ENCODE results near the gene APEH. TPM values are rescaled to one million over a fixed set of nuclear protein-coding genes. Genes with fewer than 3 reads are reported as not detected.

The APEH gene
- polyA plus RNA-seq, 2 of the 4 experiments (the other 2 are of a cell fraction): 60.8 to 64.9 TPM

DNA sequence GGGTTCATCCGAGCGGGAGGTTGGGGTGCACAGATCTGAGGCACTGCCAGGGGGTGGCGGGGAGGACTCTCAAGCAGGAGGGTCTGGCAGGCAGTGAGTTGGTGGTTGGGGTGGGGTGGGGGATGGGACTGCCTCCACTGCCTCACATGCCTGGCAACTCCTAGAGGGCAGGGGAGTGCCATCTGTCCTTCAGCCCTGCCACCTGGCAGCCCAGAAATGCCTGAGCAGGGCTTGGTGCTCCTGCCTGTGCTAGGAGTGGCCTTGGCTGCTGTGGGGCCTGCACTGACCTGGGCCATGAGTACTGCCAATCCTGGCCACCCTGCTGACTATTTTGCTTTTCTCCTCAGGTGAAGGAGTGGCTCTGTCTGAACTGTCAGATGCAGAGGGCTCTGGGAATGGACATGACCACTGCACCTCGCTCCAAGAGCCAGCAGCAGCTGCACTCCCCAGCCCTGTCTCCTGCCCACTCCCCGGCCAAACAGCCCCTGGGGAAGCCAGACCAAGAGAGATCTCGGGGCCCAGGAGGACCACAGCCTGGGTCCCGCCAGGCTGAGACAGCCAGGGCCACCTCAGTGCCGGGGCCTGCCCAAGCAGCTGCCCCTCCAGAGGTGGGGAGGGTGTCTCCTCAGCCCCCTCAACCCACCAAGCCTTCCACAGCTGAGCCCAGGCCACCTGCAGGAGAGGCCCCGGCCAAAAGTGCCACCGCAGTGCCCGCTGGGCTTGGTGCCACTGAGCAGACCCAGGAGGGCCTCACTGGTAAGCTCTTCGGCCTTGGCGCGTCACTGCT is 32.0 kb upstream of the APEH start:
- FAIRE-seq (no peak), ATAC-seq (no peak), DNase-seq (ENCODE audit: low read depth in 1 of 2, low spot score in 1 of 2) (no peak)
- Histone ChIP-seq H3K4me2 (no peak overlapping the region), H3K4me3 (no peak overlapping the region), H3K27ac (no peak overlapping the region), H3K4me1 (peaks cover 10% of the 10 kb centered on the region; the same call in 2 of the 3 replicates), H3K9me3 (no peaks in the 10 kb centered on the region)
- WGBS (ENCODE audit: missing lambda C conversion rate): 79% methylated on average over 6 of the region's 14 CpGs
- ChIA-PET POLR2A (no interaction called here), CTCF (interaction anchor here (1.3 kb wide), 1 partner anchor 30 kb away, joined by 5 read pairs; no protein-coding TSS in a partner anchor)
- no peak for TF ChIP-seq ELK1 (IDR thresholded peaks at IDR 0.05; ENCODE audit: low read depth, low read length)
- TF ChIP-seq FOSB (CRISPR knock-in tag; IDR thresholded peaks at IDR 0.05): no peak
- TF ChIP-seq HOXB5 (CRISPR knock-in tag; IDR thresholded peaks at IDR 0.05): no peak
- no peak for TF ChIP-seq FOSL2 (IDR thresholded peaks at IDR 0.05)
- no peak for TF ChIP-seq FOSL2 (CRISPR knock-in tag; IDR thresholded peaks at IDR 0.05)
- TF ChIP-seq EHF (CRISPR knock-in tag; IDR thresholded peaks at IDR 0.05): no peak
- TF ChIP-seq RCOR1 (IDR thresholded peaks at IDR 0.05; ENCODE audit: low read depth, low read length): no peak
- no peak for TF ChIP-seq BCL3 (IDR thresholded peaks at IDR 0.05)
- TF ChIP-seq POLR2AphosphoS2 (conservative IDR thresholded peaks at IDR 0.05; ENCODE audit: low read length): no peak

DNA sequence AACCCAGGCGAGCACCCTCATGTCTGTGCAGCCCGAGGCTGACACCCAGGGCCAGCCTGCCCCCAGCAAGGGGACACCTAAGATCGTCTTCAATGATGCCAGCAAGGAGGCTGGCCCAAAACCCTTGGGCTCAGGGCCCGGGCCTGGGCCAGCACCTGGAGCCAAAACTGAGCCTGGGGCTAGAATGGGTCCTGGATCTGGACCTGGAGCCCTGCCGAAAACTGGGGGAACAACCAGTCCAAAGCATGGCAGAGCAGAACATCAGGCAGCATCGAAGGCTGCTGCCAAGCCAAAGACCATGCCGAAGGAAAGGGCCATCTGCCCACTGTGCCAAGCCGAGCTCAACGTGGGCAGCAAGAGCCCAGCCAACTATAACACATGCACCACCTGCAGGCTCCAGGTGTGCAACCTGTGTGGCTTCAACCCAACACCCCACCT is 31.4 kb upstream of the APEH start:
- no peak for FAIRE-seq
- no peaks in the 10 kb centered on the region for H3K9me3 ChIP-seq
- H3K4me1 ChIP-seq: peaks cover 10% of the 10 kb centered on the region; the same call in 2 of the 3 replicates
- H3K4me2 ChIP-seq: no peak overlapping the region
- H3K27ac ChIP-seq: no peak overlapping the region
- CTCF ChIA-PET: interaction anchor here (1.3 kb wide), 1 partner anchor 29 kb away, joined by 5 read pairs; no protein-coding TSS in a partner anchor
- no peak for DNase-seq (ENCODE audit: low read depth in 1 of 2, low spot score in 1 of 2)
- POLR2A ChIA-PET: no interaction called here
- WGBS (ENCODE audit: missing lambda C conversion rate): 60% methylated on average over 1 of the region's 9 CpGs
- ATAC-seq: no peak
- TF ChIP-seq CBX8 (IDR thresholded peaks at IDR 0.05): no peak
- no peak for TF ChIP-seq GATA3 (IDR thresholded peaks at IDR 0.05; ENCODE audit: borderline replicate concordance)
- TF ChIP-seq RNF2 (IDR thresholded peaks at IDR 0.05; ENCODE audit: borderline replicate concordance, low read depth): no peak
- no peak overlapping the region for H3K4me3 ChIP-seq

DNA sequence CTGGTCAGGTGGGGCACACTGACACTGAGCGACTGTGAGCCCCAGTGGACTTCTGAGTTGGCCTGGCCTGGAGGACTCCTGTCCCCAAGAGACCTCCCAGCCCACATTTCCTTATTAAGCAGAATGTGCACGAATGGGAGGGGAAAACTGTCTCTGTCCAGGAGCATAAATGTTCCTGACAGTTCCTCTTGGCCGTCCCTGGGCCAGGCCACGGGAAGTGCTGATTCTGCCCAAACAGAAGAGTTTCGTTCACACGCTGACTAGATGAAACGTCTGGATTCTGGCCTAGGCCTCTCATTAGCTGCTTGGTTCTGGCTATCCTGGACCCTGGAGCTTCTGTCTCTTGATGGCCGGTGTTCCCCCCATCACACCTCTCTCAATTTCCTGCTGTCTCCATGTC is 29.5 kb upstream of the APEH start:
- ChIA-PET POLR2A (no interaction called here), CTCF (interaction anchor here (1.8 kb wide), 1 partner anchor 106 kb away, joined by 8 read pairs; no protein-coding TSS in a partner anchor)
- H3K4me1 ChIP-seq: no peaks in the 10 kb centered on the region
- 66% methylated on average over 7 of the region's 8 CpGs for WGBS (ENCODE audit: missing lambda C conversion rate)
- ATAC-seq: no peak
- DNase-seq (ENCODE audit: low read depth in 1 of 2, low spot score in 1 of 2): no peak
- no peaks in the 10 kb centered on the region for H3K9me3 ChIP-seq
- TF ChIP-seq RFX5 (IDR thresholded peaks at IDR 0.05): no peak
- no peak overlapping the region for H3K27ac ChIP-seq
- H3K4me2 ChIP-seq: no peak overlapping the region
- FAIRE-seq: no peak
- no peak overlapping the region for H3K4me3 ChIP-seq

GRCh38 chr3:49646236-49646635 is 27.9 kb upstream of the APEH start:
- no peak overlapping the region for H3K27ac ChIP-seq
- CTCF ChIA-PET: interaction anchor here (2.3 kb wide), 1 partner anchor 107 kb away, joined by 6 read pairs; no protein-coding TSS in a partner anchor
- TF ChIP-seq POLR2AphosphoS2 (conservative IDR thresholded peaks at IDR 0.05; ENCODE audit: low read length) (no peak), CTCF (IDR thresholded peaks at IDR 0.05) (no peak), RARB (CRISPR knock-in tag; IDR thresholded peaks at IDR 0.05) (no peak), CBX8 (IDR thresholded peaks at IDR 0.05) (no peak), NPAS2 (CRISPR knock-in tag; IDR thresholded peaks at IDR 0.05; ENCODE audit: borderline replicate concordance) (no peak), RFX5 (IDR thresholded peaks at IDR 0.05) (no peak), EHMT2 (IDR thresholded peaks at IDR 0.05; ENCODE audit: low read depth) (no peak), ZFP36 (IDR thresholded peaks at IDR 0.05; ENCODE audit: borderline replicate concordance, partially characterized antibody) (no peak), ESRRA (IDR thresholded peaks at IDR 0.05; ENCODE audit: borderline replicate concordance, low read length) (no peak), EP300 (IDR thresholded peaks at IDR 0.05) (no peak), ZC3H11A (IDR thresholded peaks at IDR 0.05) (no peak), KDM1A (IDR thresholded peaks at IDR 0.05; ENCODE audit: low read depth) (no peak), CBX2 (IDR thresholded peaks at IDR 0.05; ENCODE audit: borderline replicate concordance, low read depth) (no peak)

More at GRCh38 chr3:49646236-49646635, 27.9 kb upstream of the APEH start:
- Histone ChIP-seq H3K4me2 (no peak overlapping the region), H3K4me1 (no peaks in the 10 kb centered on the region), H3K9me3 (no peaks in the 10 kb centered on the region), H3K4me3 (no peak overlapping the region)
- FAIRE-seq (no peak), ATAC-seq (no peak), DNase-seq (ENCODE audit: low read depth in 1 of 2, low spot score in 1 of 2) (no peak)
- POLR2A ChIA-PET: no interaction called here
- 67% methylated on average over 3 of the region's 3 CpGs for WGBS (ENCODE audit: missing lambda C conversion rate)

Data from A549 (cell line).